Colonic mucosa (tissue), 4 donors: ENCODE results near the gene TPSD1. TPM values are rescaled to one million over a fixed set of nuclear protein-coding genes. Genes with fewer than 3 reads are reported as not detected.
"Not testable (repeated sequence)": the region's sequence is repeated elsewhere in the genome, so short reads cannot be mapped to it uniquely, and the experiment has no call there.

Experiments
- DNase-seq: peaks from one replicate; pipeline ENCODE4 v3.0.0-alpha.2; 2020
- H3K27ac ChIP-seq: fragments of 200-600 bp; one replicate; pipeline ENCODE4 v1.8.0; 2021
- H3K27me3 ChIP-seq: fragments of 200-600 bp; one replicate; pipeline ENCODE4 v1.8.0; 2021
- H3K36me3 ChIP-seq: fragments of 200-600 bp; one replicate; pipeline ENCODE4 v1.8.0; 2021
- H3K4me1 ChIP-seq: fragments of 200-600 bp; one replicate; pipeline ENCODE4 v1.8.0; 2021; ENCODE audit warnings: mild to moderate bottlenecking
- H3K4me3 ChIP-seq: fragments of 200-600 bp; one replicate; pipeline ENCODE4 v1.8.0; 2021
- H3K9ac ChIP-seq, 2 donors: one replicate each; pipeline ENCODE4 v1.7.0; 2013; ENCODE audit warnings: control low read depth in 2 of 2, low read depth in 2 of 2, low read length in 2 of 2
- H3K9me3 ChIP-seq: fragments of 200-600 bp; one replicate; pipeline ENCODE4 v1.8.0; 2021
- CTCF ChIP-seq: fragments of 200-600 bp; IDR thresholded peaks from one replicate; pipeline ENCODE4 v1.8.0; 2022; ENCODE audit warnings: antibody characterized with exemption, mild to moderate bottlenecking
- intact Hi-C: fragments of 100-400 bp; cut with DNase I; formaldehyde crosslinking; loops from one replicate; pipeline ENCODE4 v1.14.1; 2022
- total RNA-seq, 2 donors: library from RNA; stranded (reverse); fragmentation: NEBNext Ultra II Directional in 1 of 2; extraction: Animal tissue kit (Norgen Biotek cat#: 25700) in 1 of 2; gene quantifications; one replicate each; pipeline ENCODE4 v1.2.1, GENCODE V29; 2021
- donor health status: healthy.
- donor health status: DM: no; HTN: no; CAD: no.
- donor health status: DM: no; HTN: no; CAD: no.

Gene TPSD1
- total RNA-seq, 2 donors from 2014 or later, result 0.19 to 0.64 TPM

GRCh38 chr16:1295465-1295864, 39.6 kb downstream of the TPSD1 start:
- Histone ChIP-seq H3K4me1 (peaks cover 3% of the 10 kb centered on the region), H3K9me3 (no peaks in the 10 kb centered on the region), H3K36me3 (no peaks in the 10 kb centered on the region), H3K27ac (no peak overlapping the region), H3K9ac (no peak overlapping the region), H3K27me3 (peaks cover 14% of the 10 kb centered on the region), H3K4me3 (no peak overlapping the region)
- TF ChIP-seq CTCF, result no peak
- DNase-seq, result no peak
- intact Hi-C loops, result no loop called here

- H3K36me3 ChIP-seq, intact Hi-C loops, H3K9ac ChIP-seq, H3K4me1 ChIP-seq, DNase-seq, H3K4me3 ChIP-seq, H3K9me3 ChIP-seq: not testable (repeated sequence)
- Histone ChIP-seq H3K27ac (peak overlapping the region; percentile 44), H3K27me3 (peaks cover 17% of the 10 kb centered on the region)
Measured at GRCh38 chr16:1296688-1297017, 40.8 kb downstream of the TPSD1 start.

- intact Hi-C loops, result no loop called here
- H3K9ac ChIP-seq, result no peak overlapping the region
- peak; percentile 45 for DNase-seq
- H3K27ac ChIP-seq, result peak overlapping the region; percentile 44
- H3K4me3 ChIP-seq, result no peak overlapping the region
- H3K4me1 ChIP-seq, result peaks cover 5% of the 10 kb centered on the region
- no peaks in the 10 kb centered on the region for H3K36me3 ChIP-seq
- peaks cover 17% of the 10 kb centered on the region for H3K27me3 ChIP-seq
- TF ChIP-seq CTCF, result no peak
- no peaks in the 10 kb centered on the region for H3K9me3 ChIP-seq
Measured at GRCh38 chr16:1297018-1297696, 41.3 kb downstream of the TPSD1 start.

GRCh38 chr16:1298406-1298805, 42.5 kb downstream of the TPSD1 start:
- TF ChIP-seq CTCF, result no peak
- H3K4me1 ChIP-seq, result peaks cover 9% of the 10 kb centered on the region
- H3K27ac ChIP-seq, result no peak overlapping the region
- H3K9me3 ChIP-seq, result no peaks in the 10 kb centered on the region
- no peak overlapping the region for H3K9ac ChIP-seq
- no peaks in the 10 kb centered on the region for H3K36me3 ChIP-seq
- H3K27me3 ChIP-seq, result peaks cover 17% of the 10 kb centered on the region
- intact Hi-C loops, result no loop called here
- no peak overlapping the region for H3K4me3 ChIP-seq
- no peak for DNase-seq

- no peak overlapping the region for H3K4me3 ChIP-seq
- no peak for DNase-seq
- TF ChIP-seq CTCF, result no peak
- intact Hi-C loops, result no loop called here
- H3K9ac ChIP-seq, result no peak overlapping the region
- no peaks in the 10 kb centered on the region for H3K9me3 ChIP-seq
- H3K27ac ChIP-seq, result no peak overlapping the region
- no peaks in the 10 kb centered on the region for H3K36me3 ChIP-seq
- peaks cover 17% of the 10 kb centered on the region for H3K27me3 ChIP-seq
- peaks cover 9% of the 10 kb centered on the region for H3K4me1 ChIP-seq
Measured at GRCh38 chr16:1299012-1299867, 43.4 kb downstream of the TPSD1 start.

GRCh38 chr16:1299868-1300203, 44.0 kb downstream of the TPSD1 start:
- no peak for DNase-seq
- H3K27ac ChIP-seq, result no peak overlapping the region
- intact Hi-C loops, result no loop called here
- H3K4me1 ChIP-seq, result peaks cover 9% of the 10 kb centered on the region
- peaks cover 17% of the 10 kb centered on the region for H3K27me3 ChIP-seq
- no peak overlapping the region for H3K4me3 ChIP-seq
- H3K9ac ChIP-seq, result no peak overlapping the region
- no peaks in the 10 kb centered on the region for H3K9me3 ChIP-seq
- no peaks in the 10 kb centered on the region for H3K36me3 ChIP-seq
- TF ChIP-seq CTCF, result no peak
